GM19324 (cell line): ENCODE measurements around the gene STEAP3.

Source experiments
- ATAC-seq: cut with Tn5 transposase; IDR thresholded peaks from one replicate; pipeline ENCODE4 v1.9.1; 2021; ENCODE audit warnings: mild to moderate bottlenecking, moderate library complexity; ENCODE audit not compliant: unreplicated experiment, low FRiP score

Gene STEAP3

DNA sequence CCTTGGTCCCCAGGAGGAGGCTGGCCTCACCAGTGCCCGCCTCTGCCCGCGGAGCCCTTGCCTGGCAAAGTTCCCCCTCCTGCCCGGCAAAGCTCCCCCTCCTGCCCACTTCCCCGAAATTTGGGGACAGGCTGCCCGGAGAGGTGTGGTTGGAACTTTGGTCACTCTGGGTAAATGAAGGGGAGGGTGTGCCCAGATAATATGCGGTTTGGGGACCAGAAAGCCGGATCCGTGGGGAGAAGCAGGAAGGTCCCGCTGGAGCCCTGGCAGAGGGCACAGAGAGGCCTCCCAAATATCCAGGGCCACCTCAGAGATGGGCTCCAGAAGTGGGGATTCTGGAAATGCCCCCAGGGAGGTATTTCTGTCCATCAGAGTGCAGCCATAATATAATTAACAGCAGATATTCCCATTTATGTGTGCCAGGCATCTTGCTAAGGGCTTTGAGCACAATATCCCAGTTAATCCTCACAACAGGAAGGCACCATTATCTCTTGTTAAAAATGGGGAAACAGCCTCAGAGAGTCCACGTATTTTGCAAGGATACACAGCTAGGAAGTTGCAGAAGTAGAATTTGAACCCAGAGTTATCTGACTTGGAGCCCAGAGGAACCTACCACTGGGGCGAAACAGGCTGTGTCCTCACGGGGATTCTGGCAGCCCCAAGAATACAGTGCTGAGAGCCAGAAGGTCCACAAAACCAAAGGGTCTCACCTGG, 914 bp downstream of the STEAP3 start:
- no peak for ATAC-seq

DNA sequence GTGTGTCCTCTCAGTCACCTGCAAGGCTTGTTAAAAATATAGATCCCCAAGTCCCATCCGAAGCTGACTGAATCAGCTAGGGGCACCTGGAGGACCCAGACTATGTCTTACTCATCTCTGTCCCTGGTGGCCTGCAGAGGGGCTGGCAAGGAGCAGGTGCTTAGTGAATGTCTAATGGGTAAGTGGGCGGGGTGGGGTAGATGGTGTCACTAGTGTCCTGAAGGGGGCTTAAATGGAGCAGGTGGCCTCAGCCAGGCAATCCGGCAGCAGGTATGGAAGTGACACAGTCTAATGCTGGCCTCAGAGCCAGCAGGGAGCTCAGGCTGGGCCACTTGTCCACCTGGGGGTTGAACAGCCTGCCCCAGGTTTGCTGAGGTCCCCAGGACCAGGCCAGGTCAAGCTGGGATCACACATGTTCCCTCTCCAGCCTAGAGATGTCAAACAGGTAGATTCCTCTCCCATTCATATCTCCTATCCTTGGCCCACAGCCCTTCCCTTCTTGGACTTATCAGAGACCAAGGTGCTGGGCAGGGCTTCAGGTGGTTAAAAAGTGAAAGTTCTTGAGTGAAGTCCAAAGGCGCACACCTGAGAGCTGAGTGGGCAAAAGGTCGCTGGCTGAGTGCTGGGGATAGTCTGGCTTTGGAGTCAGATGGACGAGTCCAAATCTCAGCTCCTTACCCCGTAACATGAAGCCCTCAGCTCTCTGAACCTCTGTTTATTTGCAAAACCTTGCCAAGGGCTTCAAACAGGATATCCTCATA, 1.7 kb downstream of the STEAP3 start:
- ATAC-seq: no peak

DNA sequence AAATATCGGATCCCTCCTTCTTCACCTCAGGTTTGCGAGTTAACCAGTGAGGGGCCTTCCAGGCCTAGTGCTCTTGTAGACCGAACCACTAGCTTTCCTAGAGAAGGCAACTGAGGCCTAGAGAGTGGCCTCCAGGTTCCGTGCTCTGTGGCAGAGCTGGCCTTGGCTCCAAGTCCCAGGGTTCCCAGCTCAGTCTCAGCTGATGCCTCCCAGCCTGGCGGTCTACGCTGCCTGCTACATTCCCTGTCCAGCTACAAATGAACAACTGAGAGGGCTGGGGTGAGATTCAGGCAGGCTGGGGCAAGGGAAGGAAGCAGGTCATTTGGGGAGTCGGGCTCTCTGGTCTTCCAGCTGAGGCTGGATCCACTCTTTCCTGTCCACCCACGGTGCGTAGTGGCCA, 2.3 kb downstream of the STEAP3 start:
- ATAC-seq: no peak

DNA sequence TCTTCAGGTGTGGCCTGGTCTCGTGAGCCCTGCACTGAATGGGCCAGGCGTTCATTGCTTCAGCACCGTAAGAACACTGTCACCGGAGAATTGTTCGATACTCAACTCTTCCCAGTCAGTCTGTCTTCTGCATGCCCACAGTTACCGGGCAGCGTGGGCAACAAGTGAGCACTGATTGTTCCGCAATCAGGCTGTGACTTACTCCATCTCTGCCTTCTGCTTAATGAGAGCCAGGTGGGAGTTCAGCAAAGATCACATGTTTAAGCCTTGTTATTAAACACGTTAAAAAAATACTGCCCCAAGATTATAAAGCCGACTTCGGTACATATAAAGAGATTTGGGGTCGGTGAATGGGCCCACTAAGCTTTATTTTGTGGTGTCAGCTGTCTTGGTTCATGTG, 3.7 kb downstream of the STEAP3 start:
- no peak for ATAC-seq

DNA sequence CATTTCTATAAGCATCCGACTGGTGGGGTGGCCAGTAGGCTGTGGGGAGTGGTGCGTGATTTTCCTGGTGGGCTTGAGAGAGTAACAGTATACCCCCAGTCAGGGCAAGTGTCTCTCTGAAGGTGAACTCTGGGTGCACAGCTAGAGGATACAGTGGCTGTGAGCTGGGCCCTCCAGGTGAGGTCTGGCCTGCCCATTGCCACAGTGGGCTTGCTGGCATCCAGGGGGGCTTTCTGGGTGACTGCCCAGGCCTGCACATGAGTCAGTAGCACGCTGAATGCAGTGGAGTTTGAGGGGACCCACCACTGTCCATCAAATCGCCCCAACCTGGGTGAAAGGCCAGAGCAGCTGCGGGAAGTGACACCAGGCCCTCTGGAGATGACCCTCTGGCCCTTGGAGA, 4.5 kb downstream of the STEAP3 start:
- no peak for ATAC-seq

DNA sequence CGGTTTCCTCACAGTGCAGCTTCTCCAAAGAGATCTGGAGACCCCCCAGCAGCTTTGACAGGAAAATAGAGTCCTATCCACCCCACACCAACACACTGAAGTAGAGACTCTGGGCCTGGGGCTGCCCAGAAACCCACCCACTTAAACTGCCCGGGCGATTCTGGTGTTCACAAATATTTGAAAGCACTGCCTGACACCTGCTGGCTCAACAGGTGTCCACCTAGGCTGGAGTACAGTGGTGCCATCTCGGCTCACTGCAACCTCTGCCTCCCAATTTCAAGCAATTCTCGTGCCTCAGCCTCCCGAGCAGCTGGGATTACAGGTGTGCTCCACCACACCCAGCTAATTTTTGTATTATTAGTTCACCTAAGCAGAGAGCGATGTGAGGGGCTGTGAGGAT, 5.3 kb downstream of the STEAP3 start:
- ATAC-seq: no peak

DNA sequence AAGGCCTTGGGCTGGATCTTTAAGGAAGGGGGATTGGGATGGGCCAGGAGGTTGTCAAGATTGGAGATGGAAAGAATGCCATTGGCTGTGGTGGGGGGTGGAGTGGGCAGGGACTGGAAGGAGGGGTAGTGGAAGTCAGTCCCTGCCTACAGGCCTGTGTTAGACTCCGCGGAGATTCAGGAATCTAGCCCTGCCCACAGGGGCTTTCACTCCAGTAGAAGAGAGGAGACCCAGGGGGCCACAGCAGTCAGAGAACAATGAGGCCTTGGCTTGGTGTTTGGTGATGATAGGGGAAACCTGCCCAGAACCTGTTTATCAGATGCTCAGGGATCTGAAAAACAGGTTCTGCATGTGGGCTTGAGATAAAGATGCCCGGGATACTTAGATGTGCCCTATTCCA, 6.1 kb downstream of the STEAP3 start:
- no peak for ATAC-seq

DNA sequence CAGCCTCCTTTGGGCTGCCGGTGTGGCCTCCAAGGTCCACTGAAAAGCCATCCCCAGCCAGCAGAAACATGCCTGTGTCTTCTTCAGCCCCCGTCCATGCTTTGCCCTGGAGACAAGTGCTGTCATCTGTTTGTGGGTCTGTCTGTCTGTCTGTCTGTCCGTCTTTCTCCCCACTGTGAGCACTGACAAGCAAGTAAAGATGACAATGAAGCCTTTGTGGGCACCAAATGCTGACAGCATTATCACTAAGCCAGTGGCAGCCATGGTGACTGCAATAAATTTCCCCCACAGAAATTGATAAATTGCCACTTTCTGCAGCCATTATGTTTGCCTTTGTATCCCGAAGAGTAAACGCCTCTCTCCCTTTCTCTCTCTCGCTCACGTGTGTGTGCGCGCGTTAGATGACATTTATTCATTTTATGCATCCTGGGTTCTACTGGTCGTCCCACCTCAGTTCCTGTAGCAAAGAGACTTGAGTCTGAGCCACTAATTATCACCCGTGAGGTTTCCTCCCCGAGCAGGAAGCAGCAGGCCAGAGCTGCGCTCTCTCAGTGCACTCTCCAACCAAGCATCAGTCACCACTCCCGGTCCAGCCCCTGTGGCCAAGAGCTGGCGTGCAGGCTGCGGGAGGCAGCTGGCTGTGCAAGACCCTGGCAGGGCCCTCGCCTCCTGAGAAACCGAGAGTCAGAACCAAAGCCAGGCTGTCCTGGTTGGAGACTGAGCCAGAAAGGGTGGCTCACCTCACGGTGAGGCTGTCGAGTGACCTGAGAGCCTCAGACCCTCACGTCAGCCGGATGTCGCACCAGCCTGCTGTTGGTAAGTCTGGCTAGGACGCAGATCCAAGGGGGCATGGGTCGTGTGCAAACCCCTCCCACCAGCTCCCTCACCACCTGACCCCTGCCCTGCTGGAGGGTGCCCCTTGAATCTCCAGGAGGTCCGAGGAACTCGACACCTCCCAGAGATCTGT, 6.9 kb downstream of the STEAP3 start:
- ATAC-seq: no peak

DNA sequence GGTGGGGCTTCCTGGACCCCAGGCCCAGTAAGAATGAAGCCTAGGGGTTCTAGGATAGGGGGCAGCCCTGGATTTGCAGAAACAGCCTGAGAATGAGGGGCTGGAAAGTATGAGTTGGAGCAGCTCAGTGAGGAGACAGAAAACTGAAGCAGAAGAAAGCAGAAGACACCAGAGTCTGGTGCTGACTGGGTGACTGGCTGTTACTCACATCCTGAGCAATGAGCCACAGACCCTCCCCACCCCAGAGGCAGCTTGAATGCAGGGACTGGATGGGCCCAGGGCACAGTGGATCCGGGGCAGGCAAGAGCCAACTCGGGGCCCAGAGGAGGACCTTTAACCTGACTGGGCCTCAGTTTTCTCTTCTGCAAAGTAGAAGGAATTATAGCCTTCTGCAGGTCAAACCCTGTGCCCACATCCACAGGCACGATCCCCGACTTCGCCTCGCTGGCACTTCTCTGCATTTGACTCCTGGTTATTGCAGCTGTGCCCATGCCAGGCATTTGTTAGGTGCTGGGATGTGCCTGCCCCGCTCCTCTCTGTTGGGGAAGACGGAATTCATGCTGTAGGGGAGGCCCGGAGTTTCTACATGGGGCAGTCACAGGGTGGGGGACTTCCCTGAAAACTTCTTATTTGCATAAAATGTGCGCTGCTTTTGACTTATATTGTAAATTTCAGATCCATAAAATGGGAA, 8.5 kb downstream of the STEAP3 start:
- no peak for ATAC-seq

DNA sequence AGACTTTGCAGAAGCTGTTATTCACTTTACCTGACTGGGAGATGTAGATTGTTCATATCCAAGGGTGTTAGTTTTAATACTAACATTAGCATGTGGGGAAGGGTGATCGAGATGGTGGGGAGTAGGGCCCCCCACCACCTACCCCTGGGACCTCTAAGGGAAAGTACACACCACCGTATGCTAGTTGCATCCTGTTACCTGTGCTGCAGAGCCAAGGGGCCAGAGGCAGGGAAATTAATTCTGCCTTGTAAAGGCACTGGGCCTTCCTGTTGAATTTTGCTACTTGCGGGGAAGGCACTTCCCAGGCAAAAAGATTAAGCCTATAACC, 9.0 kb downstream of the STEAP3 start:
- no peak for ATAC-seq

DNA sequence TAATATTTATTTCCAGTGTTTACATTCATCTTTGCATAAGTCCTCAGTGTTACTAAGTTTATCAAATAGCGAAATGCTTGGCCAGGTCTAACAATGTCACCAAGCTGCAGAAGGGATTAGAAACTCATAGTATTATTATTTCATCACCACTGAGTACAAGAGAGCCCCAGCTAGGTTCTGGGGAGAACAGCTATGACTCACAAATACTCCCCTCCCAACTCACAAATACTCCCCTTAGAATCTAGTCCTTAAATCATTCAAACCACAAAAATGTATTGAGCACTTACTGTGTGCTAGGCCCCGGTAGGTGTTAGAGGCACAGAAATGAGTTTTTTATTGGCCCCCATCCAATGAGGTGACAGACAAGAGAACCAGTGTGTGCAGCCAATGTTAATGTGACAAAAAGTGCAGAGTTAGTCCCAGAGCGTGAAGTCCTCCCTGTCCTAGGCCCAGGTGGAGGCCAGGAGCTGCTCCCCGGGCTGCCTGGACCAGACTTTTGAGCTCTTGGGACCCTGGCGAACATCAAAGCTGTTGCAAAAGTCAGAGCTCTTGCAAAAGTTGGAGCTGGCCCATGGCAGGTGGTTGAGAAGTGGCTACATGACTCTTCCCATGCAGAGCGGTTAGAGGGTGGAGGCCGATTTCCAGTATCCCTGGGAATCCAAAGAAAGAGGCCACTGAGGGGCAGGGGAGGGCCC, 9.8 kb downstream of the STEAP3 start:
- no peak for ATAC-seq

DNA sequence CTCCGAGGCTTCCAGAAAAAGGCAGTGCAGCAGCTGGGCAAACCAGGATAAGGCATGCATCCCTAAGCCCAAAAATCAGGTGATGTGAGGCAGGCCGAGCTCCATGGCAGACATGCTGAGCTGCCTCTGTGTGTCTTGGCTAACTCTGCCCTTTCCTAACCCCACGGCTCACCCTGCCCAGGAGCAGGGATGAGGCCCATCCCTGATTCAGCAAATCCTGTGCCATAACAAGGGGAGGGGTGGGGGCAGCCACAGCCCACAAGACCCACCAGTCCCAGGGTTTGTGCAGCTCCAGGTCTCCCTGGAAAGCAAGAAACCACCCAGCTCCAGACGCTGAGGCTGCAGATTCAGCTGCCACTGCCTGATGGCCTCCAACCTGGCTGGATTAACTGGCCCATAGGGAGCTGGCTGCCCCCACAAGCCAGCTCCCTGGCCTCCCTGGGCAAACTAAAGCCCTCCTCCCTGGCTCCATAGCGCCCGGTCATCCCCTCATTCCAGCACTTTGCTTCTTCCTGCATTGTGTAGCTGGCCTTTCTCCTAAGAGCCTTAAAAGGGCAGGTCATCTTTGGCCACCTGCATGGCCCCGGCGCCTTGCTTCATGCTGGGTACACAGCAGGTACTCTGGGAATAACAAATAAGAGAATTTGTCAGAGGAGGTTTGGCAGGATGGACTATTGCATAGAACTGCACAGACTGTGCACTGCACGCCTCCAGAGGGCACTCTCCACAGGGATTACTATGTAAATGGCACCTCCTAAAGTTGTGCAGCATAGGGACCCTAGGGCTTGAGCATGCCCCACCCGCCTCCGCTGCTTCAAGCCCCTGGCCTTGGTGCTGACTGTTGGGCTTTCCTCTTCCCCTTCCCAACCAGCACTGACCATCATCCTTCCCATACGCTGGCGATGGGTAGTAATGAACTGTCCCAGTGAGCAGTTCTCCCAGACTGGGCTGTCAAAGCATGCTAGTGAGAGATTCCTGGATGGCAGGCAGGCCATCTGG, 10.7 kb downstream of the STEAP3 start:
- no peak for ATAC-seq

DNA sequence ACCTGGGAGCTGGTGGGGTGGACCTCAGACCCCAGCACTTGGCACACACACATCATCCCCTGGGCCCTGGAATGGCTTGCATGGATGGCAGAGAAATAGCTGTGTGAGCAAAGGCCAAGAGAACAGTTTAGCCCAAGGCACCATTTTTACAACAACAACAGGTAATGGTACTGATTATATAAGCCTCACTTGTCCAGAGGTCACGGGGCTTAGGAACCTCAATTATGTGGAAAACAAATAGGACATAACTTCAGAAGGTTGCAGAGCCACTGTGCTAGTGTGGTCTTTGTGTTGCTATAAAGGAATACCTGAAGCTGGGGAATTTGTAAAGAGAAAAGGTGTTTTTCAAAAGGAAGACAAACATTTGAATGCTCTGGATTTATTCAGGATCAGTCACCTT, 13.2 kb downstream of the STEAP3 start:
- no peak for ATAC-seq

DNA sequence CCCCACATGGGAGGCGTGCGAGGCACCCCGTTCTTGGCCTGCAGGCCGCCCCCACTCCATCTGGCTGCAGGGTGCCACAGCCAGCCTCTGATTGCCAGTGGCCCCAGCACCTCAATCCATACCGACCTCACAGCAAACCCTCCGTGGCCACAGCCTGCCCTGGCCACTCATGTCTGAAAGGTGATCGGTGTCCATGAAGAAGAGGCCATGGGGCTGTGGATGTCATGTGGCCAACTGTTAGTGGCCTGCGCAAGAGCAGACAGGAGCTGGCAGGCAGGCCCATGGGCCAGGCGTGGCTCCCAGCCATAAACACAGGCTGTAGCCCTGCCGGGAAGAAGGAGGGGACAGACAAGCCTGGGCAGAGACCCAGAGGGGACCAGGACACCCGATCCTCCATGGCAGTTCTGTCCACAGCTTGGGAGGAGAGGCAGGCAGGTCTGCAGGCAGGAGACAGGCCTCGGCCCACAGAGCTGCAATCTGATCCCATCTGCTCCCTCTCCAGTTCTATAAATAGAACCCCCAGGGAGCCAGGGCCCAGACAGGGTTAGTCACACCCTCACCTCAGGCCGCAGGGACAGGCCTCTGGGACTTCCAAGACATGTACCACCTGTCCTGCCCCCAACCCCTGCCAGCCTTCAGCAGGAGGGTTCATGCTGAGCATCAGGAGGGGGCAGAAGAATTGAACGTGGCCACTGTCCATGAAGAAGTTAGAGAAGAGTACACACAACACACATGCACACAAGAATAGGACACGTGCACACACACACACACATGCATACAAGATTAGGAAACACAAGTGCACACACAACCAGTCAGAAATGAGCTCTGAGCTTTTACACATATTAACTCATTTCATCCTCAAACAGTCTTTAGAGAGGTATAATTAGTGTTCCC, 16.9 kb downstream of the STEAP3 start:
- no peak for ATAC-seq

DNA sequence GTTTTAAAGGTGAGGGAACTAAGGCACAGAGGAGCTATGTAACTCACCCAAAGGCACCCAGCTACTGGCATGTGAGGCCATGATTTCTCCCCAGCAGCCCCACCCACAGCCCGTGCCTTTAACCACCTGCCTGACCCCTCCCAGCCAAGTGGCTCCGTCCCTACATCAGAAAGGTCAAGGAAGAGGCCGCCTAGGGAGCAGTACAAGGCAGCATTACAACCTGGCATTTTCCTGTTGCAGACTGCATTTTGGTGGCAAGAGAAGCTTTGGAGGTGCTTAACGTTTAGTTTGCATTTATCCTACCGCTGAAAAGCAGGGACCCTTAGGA, 17.5 kb downstream of the STEAP3 start:
- no peak for ATAC-seq

DNA sequence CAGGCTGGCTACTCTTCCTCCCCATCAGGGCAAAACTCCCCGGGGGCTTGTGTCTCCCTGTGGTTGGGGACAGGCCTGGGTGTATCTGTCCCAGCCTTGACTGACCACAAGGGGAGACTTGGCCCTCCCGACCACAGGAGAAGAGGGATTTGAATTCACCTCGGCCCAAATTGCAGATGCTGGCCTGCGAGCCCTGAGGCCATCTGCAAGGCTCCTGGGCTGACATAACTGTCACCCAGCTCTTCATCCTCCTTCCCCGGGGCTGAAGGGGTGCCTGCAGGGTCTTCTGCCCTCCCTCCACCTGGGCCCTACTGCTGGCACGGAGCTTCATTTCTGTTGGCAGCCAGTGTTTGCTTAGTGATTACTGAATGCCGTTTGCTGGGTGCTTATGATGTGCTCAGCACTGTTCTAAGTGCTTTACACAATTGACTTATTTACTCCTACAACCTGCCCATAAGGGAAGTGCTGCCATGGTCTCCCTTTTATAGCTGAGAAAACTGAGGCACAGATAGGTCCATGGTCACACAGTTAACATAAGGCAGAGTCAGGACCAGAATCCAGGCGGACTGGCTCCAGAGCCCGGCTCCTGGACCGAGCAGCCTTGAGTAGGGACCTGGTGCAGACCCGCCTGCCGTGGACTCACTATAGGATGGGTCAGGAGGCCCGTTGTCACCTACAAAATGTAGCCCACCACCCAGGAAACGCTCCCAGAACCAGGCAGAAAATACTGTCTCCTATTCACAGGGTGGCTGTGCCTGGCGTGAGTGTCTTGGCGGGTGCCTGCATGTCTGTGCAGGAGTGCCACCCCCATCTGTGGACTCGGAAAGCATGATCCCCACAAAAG, 18.9 kb downstream of the STEAP3 start:
- ATAC-seq: no peak

DNA sequence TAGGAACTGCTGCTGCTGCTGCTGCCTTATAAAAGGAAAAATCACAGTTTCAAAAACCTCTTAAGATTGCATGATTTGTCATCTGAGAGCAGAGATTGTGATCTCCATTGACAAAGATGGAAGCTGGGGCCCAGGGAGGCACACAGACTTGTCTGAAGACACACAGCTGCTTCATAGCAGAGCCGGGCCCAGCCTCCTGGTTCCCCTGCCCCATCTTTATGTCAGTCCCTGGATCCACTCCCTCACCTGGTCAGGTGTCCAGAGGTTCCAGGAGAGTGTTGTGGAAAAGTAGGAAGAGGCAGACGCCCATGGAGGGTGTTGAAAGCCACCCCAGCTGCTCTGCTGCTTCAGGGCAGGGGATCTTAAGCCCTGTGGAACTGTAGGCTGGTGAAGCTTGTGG, 20.0 kb downstream of the STEAP3 start:
- no peak for ATAC-seq
